Smooth muscle cell of the brain vasculature (primary cell): ENCODE data around the gene WBP2NL.

Experiments used
- DNase-seq: peaks from one replicate; pipeline ENCODE4 v3.0.0-alpha.2; 2012; ENCODE audit warnings: low read depth, low spot score

The WBP2NL gene

DNA sequence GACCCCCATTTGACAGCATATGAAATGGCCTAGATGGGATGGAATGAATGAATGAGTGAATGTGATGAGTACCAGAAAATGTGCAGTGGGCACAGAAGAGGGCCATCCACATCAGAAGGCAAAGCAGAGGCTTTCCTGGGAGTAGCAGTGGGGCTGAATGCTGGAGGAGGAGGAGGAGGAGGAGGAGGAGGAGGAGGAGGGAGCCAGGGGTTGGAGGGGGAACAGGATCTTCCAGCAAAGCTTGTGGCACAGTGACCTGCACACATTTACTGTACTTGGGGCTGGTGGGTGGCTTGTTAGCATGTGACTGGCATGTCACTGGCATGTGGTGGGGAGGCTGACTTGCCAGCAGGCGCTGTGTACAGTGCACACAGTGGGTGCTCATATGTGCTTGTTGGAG, 19.9 kb upstream of the WBP2NL start:
- no peak for DNase-seq

DNA sequence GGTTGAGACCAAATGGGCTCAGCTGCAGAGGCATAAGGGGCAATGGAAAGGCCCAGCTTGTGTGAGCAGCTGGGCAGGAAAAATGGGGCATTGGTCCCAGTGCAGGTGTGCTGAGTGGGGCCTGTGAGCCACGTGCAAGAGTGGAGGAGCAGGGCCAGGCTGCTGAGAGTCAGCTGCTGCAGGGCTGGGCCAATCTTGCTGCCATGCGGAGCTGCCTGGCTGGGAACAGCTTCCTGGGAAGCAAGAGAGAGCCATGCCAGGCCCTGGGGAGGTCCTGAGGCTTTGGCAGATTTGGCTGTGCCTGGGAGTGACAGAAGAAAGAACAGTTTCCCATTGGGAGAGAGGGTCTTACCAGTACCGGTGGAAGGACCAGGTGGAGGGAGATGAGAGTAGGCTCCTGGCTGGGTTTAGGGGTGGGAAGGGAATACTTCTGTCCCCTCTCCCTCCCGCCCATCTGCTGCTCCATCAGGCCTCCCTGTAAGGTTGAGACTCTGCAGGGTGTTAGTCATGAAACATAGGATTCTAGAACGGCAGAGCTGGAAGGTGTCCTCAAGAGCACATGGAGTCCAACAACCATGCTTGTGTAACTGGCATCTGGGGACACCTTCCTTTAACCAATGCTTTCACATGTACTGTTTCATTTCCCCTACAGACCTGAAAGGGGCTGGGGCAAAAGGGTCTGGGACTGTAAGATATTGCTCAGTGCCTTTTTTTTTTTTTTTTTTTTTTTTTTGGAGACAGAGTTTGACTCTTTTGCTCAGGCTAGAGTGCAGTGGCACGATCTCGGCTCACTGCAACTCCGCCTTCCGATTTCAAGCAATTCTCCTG, 19.0 kb upstream of the WBP2NL start:
- no peak for DNase-seq

DNA sequence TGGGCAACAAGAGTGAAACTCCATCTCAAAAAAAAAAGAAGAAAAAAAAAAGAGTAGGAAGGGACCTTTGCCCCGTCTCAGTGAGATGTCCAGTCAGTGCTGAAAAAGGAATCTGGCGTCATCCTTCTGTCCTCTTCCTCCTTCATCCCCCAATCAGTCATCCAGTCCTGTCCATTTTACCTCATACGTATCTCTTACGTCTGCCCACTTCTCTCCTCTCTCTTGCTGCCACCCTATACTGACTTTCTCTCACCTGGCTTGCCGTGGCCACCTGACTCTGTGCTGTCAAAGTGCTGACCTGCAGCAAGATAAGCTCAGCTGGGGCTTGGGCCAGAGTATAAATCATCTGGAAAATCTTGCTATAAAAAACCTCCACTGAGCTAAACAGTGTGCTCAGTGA, 15.7 kb upstream of the WBP2NL start:
- no peak for DNase-seq

DNA sequence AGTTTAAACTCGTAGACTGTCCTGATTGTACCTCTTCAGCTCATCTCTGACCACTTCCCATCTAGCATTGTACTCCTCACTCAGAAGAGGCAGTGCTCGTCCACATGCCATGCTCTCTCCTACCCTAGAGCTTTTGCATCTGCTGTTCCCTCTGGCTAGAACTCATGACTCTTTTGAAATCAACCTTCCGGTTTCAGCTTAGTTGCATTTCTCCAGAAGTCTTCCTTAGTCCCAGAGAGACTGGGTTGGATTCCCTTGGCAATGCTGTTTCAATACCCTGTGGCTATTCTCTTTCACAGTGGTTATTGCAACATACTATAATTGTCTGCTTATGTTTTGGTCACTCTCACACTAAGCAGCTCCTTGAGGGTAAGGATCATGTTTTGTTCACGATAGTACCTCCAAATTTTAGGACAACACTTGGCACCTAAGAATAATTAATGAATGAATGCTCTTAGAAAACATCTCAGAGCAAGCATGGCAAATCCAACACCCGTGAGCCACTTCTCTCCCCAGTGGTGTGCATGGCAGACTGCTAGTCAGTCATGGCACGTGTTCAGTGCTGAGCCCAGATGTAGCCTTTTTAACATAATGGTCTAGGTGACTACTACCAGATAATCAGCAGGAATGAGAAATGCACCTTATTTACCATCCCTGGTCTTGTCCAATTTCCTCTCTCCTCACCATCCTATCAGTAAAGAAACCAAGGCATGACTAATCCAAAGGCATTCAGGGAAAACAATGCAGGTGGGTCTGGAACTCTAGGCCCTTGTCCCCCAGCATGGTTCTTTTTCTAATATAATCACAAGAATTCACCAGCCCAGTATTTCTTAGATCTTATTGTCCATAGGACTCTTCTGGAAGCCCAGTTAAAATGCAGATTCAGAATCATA, 14.8 kb upstream of the WBP2NL start:
- DNase-seq: no peak

DNA sequence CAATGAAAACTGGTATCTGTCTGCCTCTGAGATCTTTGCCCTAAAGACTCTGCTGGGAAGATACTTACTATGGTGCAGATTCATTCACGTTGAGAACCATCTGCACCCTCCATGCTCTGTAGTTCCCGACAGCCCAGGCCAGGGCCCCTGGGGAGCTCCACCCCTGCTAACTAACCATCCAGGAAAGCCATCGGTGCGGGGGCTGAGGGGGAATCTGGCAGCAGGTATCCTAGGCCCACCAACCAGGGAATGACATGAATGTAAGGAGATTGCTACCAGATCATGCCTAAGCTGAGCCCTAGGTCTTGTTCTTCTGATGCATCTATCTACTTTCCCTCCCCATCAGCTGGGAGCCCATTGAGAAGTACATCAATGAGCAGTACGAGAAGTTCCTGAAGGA, 11.3 kb upstream of the WBP2NL start:
- no peak for DNase-seq

DNA sequence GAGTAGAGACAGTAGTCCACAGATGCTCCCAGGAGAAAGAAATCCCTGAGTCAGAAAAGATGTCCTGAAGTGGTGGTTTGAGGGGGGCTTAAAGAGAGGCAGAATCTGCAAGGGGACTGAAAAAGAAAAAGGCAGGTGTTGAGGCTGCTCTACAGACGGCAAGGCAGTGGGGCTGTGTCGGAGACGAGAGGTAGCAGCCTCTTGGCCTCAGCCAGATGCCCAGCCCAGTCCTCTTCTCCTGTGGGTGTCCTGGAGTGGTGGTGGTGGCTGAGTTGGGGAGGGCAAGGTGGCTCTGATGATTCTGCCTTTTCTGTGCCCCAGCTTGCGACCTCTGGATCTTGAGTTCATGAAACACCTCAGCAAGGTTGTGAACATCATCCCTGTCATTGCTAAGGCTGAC, 9.3 kb upstream of the WBP2NL start:
- no peak for DNase-seq

DNA sequence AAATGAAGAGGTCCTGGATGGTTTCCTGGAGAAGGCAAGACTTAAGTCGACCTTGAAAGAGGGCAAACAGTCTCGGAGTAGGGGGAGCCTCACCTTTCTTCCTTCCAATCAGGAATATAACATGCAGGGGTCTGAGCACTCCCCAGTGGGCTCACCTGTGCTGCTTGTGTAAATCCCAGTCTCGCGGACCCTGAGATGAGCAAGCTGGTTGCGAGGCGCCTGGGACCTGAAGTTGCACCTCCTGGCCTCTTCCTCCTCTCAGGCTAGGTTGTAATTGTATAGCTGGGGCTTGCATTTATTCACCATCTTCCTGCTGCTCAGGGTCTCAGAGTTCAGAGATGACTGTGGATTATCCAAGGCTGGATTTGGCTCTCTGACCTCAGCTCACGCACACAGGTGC, 7.5 kb upstream of the WBP2NL start:
- no peak for DNase-seq

DNA sequence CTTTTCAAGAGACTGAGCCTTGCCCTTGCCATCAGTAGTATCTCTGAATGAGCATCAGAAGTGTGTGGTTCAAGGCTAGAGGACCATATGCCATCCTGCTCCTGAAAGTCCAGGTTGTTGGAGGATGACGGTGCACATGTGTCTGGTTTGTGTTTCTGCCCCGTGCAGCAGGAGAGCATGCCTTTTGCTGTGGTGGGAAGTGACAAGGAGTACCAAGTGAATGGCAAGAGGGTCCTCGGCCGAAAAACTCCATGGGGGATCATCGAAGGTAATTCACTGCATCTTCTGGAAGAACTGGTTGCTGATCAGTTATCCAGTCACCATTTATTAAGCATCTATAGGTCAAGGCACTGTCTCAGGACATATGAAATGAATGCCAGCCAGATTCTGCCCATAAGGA, 6.1 kb upstream of the WBP2NL start:
- no peak for DNase-seq

DNA sequence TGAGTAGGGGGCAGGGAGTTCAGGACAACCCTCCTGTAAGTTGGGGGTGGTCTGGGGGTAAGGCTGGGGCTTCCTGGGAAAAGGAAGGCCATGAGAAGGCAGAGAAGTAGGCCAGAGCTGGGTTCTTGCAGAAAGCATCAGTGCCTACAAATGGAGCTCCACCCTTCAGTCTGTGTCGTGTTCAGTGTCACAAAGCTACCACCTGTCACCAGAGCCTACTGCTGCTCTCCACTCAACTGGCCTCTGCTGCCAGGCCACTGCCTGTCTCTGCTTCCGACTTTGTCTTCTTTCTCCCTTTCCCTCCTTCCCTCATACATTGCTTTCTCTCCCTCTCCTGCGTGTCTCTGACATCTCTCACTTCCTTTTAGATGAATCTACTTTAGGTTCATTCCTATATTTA, 3.4 kb upstream of the WBP2NL start:
- no peak for DNase-seq

DNA sequence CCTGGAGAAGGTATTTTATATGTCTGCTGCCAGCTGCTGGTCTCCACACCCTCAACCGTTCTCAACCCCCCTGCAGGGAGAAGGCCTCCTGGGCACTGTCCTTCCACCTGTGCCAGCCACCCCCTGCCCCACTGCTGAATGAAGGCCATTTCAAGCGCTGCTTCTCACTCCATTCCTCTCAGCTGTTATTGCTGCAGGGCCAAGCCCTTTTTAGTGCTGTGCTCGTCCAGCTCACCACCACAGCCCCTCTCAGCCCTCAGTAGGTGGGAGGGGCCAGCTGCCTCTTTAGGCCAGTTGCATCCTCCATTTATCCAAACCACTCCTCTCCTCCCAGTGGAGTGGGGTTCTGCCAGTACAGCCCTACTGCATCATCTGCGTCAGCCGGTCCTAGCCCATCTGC, 1.8 kb upstream of the WBP2NL start:
- no peak for DNase-seq

DNA sequence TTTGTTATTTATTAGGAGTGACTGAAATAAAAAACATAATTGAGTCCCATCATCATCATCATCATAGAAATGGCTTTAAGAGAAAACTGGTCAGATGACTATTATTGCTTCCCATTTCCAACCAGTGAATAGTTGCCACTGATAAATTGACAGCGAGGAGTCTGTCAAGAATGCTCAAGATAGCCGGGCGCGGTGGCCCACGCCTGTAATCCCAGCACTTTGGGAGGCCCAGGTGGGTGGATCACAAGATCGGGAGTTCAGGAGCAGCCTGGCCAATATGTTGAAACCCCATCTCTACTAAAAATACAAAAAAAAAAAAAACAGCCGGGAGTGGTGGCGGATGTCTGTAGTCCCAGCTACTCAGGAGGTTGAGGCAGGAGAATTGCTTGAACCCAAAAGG, 1.9 kb downstream of the WBP2NL start:
- no peak for DNase-seq

DNA sequence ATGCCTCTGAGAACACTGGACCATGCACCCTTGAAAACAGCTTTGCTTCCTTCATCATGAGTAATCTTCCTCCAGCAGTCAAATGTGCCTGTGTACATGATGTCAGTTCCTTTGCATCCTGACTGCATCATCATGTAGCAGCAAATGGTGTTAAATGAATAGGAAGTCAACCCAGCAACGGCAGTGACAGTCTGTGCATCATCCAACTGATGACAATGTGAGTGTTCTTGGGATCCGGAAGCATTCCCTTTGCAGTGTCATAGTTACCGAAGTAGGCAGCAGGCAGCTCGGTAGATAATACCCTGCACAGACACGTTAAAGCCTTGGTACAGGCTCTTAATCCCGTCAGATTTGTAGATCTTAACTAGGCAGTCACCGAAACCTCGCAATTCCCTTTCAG, 2.5 kb downstream of the WBP2NL start:
- DNase-seq: no peak

DNA sequence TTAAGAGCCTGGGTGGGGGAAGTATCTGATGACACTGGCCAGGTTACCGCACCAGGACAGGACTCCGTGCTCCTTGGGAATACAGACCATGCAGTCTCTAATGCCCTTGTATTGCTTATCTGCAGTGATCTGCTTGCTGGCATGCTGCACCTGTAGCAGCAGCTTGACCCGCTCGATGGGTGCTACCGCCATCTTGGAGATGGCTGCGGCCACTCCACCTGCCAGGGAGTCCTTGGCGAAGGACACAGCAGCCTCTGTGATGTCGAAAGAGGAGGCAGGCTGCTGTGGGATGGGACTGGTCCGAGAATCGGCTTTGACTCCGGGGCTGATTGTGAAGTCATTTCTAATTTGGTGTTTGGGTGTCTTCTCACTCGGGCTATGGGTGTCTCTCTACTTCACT, 3.1 kb downstream of the WBP2NL start:
- no peak for DNase-seq

DNA sequence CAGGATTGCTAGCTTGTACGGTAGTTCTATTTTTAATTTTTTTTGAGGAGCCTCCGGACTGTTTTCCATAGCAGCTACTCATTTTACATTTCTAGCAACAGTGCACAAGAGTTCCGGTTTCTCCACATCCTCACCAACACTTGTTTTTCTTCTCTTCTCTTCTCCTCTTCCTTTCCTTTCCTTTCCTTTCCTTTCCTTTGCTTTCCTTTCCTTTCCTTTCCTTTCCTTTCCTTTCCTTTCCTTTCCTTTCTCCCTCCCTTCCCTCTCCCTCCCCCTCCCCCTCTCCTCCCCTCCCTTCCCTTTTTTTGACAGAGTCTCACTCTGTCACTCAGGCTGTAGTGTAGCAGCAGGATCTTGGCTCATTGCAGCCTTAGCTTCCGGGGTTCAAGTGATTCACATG, 9.3 kb downstream of the WBP2NL start:
- no peak for DNase-seq

DNA sequence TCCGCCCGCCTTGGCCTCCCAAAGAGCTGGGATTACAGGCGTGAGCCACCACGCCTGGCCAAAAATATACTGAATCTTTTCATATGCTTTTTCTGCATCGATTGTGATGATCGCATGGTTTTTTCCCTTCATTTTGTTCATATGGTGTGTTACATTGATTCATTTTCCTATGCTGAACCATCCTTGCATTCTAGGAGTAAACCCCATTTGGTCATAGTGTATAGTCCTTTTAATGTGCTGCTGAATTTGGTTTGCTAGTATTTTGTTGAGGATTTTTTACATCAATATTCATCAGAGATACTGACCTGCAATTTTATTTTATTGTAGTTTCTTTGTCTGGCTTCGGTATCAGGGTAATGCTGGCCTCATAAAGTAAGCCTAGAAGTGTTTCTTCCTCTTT, 12.2 kb downstream of the WBP2NL start:
- no peak for DNase-seq

DNA sequence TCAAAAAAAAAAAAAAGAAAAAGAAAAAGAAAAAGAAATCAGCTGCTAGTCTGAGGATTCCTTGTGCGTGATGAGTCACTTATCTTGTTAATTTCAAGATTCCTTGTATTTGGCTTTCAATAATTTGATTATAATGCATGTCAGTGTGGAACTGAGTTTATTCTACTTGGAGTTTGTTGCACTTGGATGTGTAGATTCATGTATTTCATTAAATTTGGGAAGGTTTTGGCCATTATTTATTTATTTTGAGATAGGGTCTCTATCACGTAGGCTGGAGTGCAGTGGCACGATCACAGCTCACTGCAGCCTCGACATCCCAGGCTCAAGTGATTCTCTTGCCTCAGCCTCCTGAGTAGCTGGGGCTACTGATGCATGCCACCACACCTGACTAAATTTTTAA, 14.8 kb downstream of the WBP2NL start:
- no peak for DNase-seq

DNA sequence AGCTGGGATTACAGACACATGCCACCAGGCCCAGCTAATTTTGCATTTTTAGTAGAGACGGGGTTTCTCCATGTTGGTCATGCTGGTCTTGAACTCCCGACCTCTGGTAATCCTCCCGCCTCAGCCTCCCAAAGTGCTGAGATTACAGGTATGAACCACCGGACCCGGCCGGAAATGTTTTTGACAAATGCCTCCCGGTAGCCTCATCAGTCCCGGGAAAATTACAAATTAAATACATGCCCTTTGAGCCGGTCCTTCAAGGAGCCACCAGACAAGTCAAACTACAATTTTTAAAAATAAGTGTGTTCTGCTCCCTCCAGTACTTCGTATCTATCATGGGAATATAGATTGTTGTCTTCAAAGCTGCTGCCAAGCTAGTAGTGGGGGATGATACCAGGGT, 17.5 kb downstream of the WBP2NL start:
- no peak for DNase-seq

DNA sequence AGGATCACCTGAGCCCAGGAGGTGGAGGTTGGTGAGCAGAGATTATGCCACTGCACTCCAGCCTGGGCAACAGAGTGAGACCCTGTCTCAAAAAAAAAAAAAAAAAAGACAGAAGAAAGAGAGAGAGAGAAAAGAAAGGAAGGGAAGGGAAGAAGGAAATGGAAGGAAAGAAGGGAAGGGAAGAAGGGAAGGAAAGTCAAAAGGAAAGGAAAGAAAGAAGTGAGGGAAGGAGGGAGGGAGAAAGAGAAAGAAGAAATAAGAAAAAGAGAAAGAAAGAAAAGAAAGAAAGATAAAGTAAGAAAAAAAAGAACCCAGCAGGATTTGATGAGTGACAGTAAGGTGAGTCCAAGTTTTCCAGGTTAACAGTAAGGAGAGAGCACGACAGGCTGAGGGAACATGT, 19.6 kb downstream of the WBP2NL start:
- no peak for DNase-seq

DNA sequence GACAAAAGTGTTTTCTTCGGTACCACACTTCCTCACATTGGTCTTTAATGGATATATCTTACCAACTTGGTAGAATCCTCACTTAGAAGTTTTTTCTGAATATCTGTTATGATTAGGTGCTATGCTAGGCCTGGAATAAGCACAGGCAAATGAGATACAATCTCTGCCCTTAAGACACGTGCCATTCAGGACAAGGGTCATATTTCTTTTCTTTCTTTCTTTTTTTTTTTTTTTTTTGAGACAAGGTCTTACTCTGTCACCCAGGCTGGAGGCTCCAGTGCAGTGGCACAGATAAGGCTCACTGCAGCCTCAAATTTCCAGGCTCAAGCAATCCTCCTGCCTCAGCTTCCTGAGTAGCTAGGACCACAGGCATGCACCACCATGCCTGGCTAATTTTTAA, 23.0 kb downstream of the WBP2NL start:
- DNase-seq: no peak

DNA sequence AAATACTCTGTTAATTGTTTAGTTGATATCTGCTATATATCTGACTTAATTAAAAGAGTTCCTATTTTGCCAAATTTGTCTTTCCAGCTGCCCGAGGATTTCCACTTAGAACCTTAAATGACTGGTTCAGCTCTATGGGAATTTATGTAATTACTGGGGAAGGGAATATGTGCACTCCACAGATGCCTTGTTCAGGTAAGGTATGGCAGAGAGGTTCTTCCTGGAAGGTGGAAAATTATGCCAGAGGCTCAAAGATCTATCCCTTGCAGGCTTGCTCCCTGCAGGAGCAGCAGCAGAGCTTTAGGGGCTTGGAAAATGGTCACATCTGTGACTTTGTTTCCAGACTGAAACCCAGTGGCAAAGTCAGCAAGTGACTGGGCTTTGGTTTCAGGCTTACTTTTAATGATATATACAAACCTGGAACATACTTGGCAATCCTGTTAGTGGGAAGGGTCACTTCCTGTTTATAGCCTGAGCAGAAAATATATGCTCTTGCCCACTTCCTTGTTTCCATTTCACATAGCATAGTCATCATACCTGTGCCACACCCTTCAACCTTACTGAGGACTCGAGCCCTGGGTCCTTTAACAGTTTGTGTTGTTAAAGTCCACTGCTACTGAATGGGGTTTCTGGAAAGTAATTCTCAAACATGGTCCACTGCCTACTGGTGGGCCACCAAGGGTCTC, 23.7 kb downstream of the WBP2NL start:
- DNase-seq: no peak

DNA sequence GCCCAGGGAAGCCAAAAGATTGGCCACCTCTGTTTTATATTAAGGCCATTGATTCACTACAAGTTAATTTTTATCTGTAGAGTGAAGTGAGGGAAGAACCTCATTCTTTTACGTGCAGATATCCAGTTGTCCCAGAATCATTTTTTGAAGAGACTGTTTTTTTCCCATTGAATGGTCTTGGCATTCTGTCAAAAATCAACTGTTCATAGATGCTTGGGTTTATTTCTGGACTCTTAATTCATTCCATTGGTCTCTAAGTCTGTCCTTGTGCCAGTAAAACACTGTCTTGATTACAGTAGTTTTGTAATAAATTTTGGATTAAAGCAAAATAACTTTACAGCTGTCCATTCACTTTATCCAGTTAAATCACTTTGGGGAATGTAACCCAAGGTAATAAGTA, 26.8 kb downstream of the WBP2NL start:
- no peak for DNase-seq

DNA sequence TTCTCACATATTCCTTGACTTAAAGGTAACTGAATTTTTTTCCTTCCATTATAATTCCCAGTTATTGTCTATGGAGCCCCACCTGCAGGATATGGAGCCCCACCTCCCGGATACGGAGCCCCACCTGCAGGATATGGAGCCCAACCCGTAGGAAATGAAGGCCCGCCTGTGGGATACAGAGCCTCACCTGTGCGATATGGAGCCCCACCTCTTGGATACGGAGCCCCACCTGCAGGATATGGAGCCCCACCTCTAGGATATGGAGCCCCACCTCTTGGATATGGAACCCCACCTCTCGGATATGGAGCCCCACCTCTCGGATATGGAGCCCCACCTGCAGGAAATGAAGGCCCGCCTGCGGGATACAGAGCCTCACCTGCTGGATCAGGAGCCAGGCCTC, 28.1 kb downstream of the WBP2NL start:
- DNase-seq: no peak
